SK-N-SH (cell line): ENCODE data around the gene SELENOV. TPM values are rescaled to one million over a fixed set of nuclear protein-coding genes. Genes with fewer than 3 reads are reported as not detected.

ENCODE experiments used
- CTCF ChIA-PET: fragments of 300-600, 350-600 bp; formaldehyde crosslinking; extraction: SDS; loops from one replicate; lab custom pipeline; 2021; lab: Yijun Ruan, JAX
- POLR2A ChIA-PET: fragments of 350-600 bp; sonication (Branson Sonifier 250); formaldehyde crosslinking; extraction: SDS; loops from one replicate; lab custom pipeline; 2020; ENCODE audit warnings: antibody characterized with exemption, inconsistent platforms; lab: Yijun Ruan, JAX
- DNase-seq: peaks from one replicate; pipeline ENCODE4 v3.0.0; 2012
- H2AFZ ChIP-seq: fragments of 200-600 bp; sonication (generic); 2 replicates; pipeline ENCODE4 v1.8.1; 2016; ENCODE audit warnings: antibody characterized with exemption, mild to moderate bottlenecking, low read depth
- H3F3A ChIP-seq: fragments of 200-600 bp; sonication (generic); replicated peaks from 2 replicates; pipeline ENCODE3; 2016; ENCODE audit warnings: antibody characterized with exemption, mild to moderate bottlenecking; ENCODE audit not compliant: insufficient read depth
- H3K27ac ChIP-seq, 2 experiments: fragments of 200-500 bp in 1 of 2; fragments of 200-600 bp in 1 of 2; sonication (Bioruptor generic) in 1 of 2; sonication (generic), shearing (Covaris generic) in 1 of 2; 2 replicates each; pipeline versions ENCODE4 v1.5.1 to v1.6.1; 2014 to 2016; ENCODE audit warnings: low read depth in 2 of 2, inconsistent platforms in 1 of 2, low read length in 1 of 2, mild to moderate bottlenecking in 1 of 2, mixed read lengths in 1 of 2
- H3K27me3 ChIP-seq: fragments of 200-600 bp; sonication (generic), shearing (Covaris generic); 2 replicates; pipeline ENCODE4 v1.6.1; 2016; ENCODE audit warnings: mixed run types; ENCODE audit not compliant: insufficient read depth
- H3K36me3 ChIP-seq, 2 experiments: fragments of 200-500 bp in 1 of 2; fragments of 200-600 bp in 1 of 2; sonication (Bioruptor generic) in 1 of 2; sonication (generic) in 1 of 2; replicated peaks in 1 of 2; 2 replicates each; pipeline versions ENCODE3 to v1.5.1; 2014 to 2016; ENCODE audit warnings: low read length in 1 of 2, mild to moderate bottlenecking in 1 of 2; ENCODE audit not compliant: insufficient read depth in 2 of 2, control insufficient read depth in 1 of 2
- H3K4me1 ChIP-seq, 2 experiments: fragments of 200-500 bp in 1 of 2; fragments of 200-600 bp in 1 of 2; sonication (Bioruptor generic) in 1 of 2; sonication (generic), shearing (Covaris generic) in 1 of 2; 2 replicates each; pipeline versions ENCODE4 v1.5.1 to v1.6.1; 2014 to 2016; ENCODE audit warnings: low read depth in 1 of 2, low read length in 1 of 2, mixed run types in 1 of 2; ENCODE audit not compliant: insufficient read depth in 2 of 2, control insufficient read depth in 1 of 2
- H3K4me2 ChIP-seq: fragments of 200-600 bp; sonication (generic), shearing (Covaris generic); 2 replicates; pipeline ENCODE4 v1.6.1; 2017; ENCODE audit warnings: mixed run types
- H3K4me3 ChIP-seq, 2 experiments: fragments of 200-500 bp in 1 of 2; fragments of 200-600 bp in 1 of 2; sonication (Bioruptor generic) in 1 of 2; sonication (generic), shearing (Covaris generic) in 1 of 2; 2 replicates each; pipeline versions ENCODE4 v1.5.1 to v1.8.1; 2014 to 2016; ENCODE audit warnings: low read depth in 2 of 2, inconsistent platforms in 1 of 2, low read length in 1 of 2, mild to moderate bottlenecking in 1 of 2, mixed read lengths in 1 of 2, moderate library complexity in 1 of 2
- H3K79me2 ChIP-seq: fragments of 200-600 bp; sonication (generic); 2 replicates; pipeline ENCODE4 v1.8.1; 2017; ENCODE audit warnings: mild to moderate bottlenecking; ENCODE audit not compliant: insufficient read depth
- H3K9ac ChIP-seq: fragments of 200-600 bp; sonication (generic); 2 replicates; pipeline ENCODE4 v1.6.1; 2017; ENCODE audit warnings: mixed run types
- H3K9me2 ChIP-seq: fragments of 200-600 bp; sonication (generic); 2 replicates; pipeline ENCODE4 v1.6.1; 2017; ENCODE audit warnings: mixed run types
- H3K9me3 ChIP-seq: fragments of 200-600 bp; sonication (generic); 2 replicates; pipeline ENCODE4 v1.6.1; 2017; ENCODE audit warnings: mixed run types, mild to moderate bottlenecking, moderate library complexity
- H4K20me1 ChIP-seq: fragments of 200-600 bp; sonication (generic); 2 replicates; pipeline ENCODE4 v1.6.1; 2017; ENCODE audit warnings: mild to moderate bottlenecking, mixed run types; ENCODE audit not compliant: insufficient read depth
- CHD2 ChIP-seq: fragments of 150-350 bp; IDR thresholded peaks from 2 replicates; pipeline ENCODE4 v1.6.1; 2018; ENCODE audit warnings: low read length; ENCODE audit not compliant: partially characterized antibody
- EP300 ChIP-seq, 2 experiments: IDR thresholded peaks; 2 replicates each; pipeline versions ENCODE4 v1.4.0 to v1.6.1; 2012; ENCODE audit warnings: borderline replicate concordance in 1 of 2, low read depth in 1 of 2, low read length in 1 of 2
- EZH2phosphoT487 ChIP-seq: fragments of 200-600 bp; sonication (generic); IDR thresholded peaks from 2 replicates; pipeline ENCODE4 v1.6.1; 2017; ENCODE audit warnings: low read depth, mixed run types, mild to moderate bottlenecking, antibody characterized with exemption, moderate library complexity, borderline replicate concordance
- GABPA ChIP-seq: IDR thresholded peaks from 2 replicates; pipeline ENCODE4 v1.4.0; 2012; ENCODE audit warnings: low read depth, mild to moderate bottlenecking
- JUND ChIP-seq: IDR thresholded peaks from 2 replicates; pipeline ENCODE4 v1.4.0; 2012
- MEF2A ChIP-seq: IDR thresholded peaks from 2 replicates; pipeline ENCODE4 v1.4.0; 2012; ENCODE audit warnings: low read depth, borderline replicate concordance
- MXI1 ChIP-seq: IDR thresholded peaks from 2 replicates; pipeline ENCODE4 v1.6.1; 2012; ENCODE audit warnings: mild to moderate bottlenecking, low read depth, low read length, improper control_type of control experiment
- NFIC ChIP-seq: IDR thresholded peaks from 2 replicates; pipeline ENCODE4 v1.4.0; 2012; ENCODE audit warnings: borderline replicate concordance
- NRF1 ChIP-seq: IDR thresholded peaks from 2 replicates; pipeline ENCODE4 v1.6.1; 2012; ENCODE audit warnings: low read depth, mild to moderate bottlenecking, low read length
- POLR2AphosphoS5 ChIP-seq: IDR thresholded peaks from 2 replicates; pipeline ENCODE4 v1.6.1; 2012; ENCODE audit warnings: low read depth, low read length
- RAD21 ChIP-seq: IDR thresholded peaks from 2 replicates; pipeline ENCODE4 v1.6.1; 2012; ENCODE audit warnings: mild to moderate bottlenecking, low read length
- RXRA ChIP-seq: IDR thresholded peaks from 2 replicates; pipeline ENCODE4 v1.4.0; 2012; ENCODE audit warnings: low read depth, mild to moderate bottlenecking, borderline replicate concordance
- TAF1 ChIP-seq: IDR thresholded peaks from 2 replicates; pipeline ENCODE4 v1.6.1; 2012; ENCODE audit warnings: low read depth, mild to moderate bottlenecking, low read length, moderate library complexity, borderline replicate concordance
- TCF12 ChIP-seq: IDR thresholded peaks from 2 replicates; pipeline ENCODE4 v1.4.0; 2012
- TEAD4 ChIP-seq: IDR thresholded peaks from 2 replicates; pipeline ENCODE4 v1.4.0; 2012; ENCODE audit warnings: mild to moderate bottlenecking, borderline replicate concordance; ENCODE audit not compliant: insufficient read depth
- YY1 ChIP-seq: IDR thresholded peaks from 2 replicates; pipeline ENCODE4 v1.4.0; 2012; ENCODE audit warnings: low read depth, mild to moderate bottlenecking
- WGBS: methylation state at CpG from one replicate; pipeline ENCODE4 v1.1.6; 2017; ENCODE audit warnings: low lambda C conversion rate; 5-methylcytosine and 5-hydroxymethylcytosine counted together
- polyA plus RNA-seq, 3 experiments: library from polyadenylated mRNA; depleted of rRNA; stranded (reverse); fragments of >200 nt; gene quantifications; 2 replicates each; pipeline ENCODE4 v1.2.3, GENCODE V29; 2012
- TF ChIP-seq, protein P1 (sequence below): IDR thresholded peaks from 2 replicates; pipeline ENCODE4 v1.6.1; 2012; ENCODE audit warnings: mild to moderate bottlenecking, low read depth, low read length, moderate library complexity
- TF ChIP-seq, protein P2 (sequence below): IDR thresholded peaks from 2 replicates; pipeline ENCODE4 v1.4.0; 2012; ENCODE audit warnings: low read depth, borderline replicate concordance
- TF ChIP-seq, protein P3 (sequence below): fragments of 200-600 bp; sonication (generic); IDR thresholded peaks from 2 replicates; pipeline ENCODE4 v1.6.1; 2017; ENCODE audit warnings: antibody characterized with exemption, mild to moderate bottlenecking, moderate library complexity
- TF ChIP-seq, protein P4 (sequence below): fragments of 150-350 bp; IDR thresholded peaks from 2 replicates; pipeline ENCODE4 v1.6.1; 2017; ENCODE audit warnings: antibody characterized with exemption, low read length, low read depth, borderline replicate concordance
- TF ChIP-seq, protein P5 (sequence below): fragments of 150-350 bp; IDR thresholded peaks from 2 replicates; pipeline ENCODE4 v1.6.1; 2016; ENCODE audit warnings: mild to moderate bottlenecking, low read depth, low read length
- TF ChIP-seq, protein P6 (sequence below): IDR thresholded peaks from 2 replicates; pipeline ENCODE4 v1.4.0; 2012; ENCODE audit warnings: low read depth

Gene SELENOV
- polyA plus RNA-seq, 1 of the 3 experiments (the other 2 are of a cell fraction) = 0.08 TPM

DNA sequence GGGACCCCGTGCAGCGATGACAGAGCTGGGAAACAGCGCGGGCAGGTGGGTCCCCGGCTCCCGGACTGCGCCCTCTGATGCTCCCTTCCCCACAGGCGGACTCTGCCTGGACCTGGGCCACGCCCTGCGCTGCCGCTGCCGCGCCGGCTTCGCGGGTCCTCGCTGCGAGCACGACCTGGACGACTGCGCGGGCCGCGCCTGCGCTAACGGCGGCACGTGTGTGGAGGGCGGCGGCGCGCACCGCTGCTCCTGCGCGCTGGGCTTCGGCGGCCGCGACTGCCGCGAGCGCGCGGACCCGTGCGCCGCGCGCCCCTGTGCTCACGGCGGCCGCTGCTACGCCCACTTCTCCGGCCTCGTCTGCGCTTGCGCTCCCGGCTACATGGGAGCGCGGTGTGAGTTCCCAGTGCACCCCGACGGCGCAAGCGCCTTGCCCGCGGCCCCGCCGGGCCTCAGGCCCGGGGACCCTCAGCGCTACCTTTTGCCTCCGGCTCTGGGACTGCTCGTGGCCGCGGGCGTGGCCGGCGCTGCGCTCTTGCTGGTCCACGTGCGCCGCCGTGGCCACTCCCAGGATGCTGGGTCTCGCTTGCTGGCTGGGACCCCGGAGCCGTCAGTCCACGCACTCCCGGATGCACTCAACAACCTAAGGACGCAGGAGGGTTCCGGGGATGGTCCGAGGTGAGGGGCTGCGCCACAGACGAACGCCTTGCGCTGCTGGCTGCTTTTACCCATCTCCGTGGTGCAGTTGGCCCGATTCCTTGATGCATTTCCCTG lies 7.8 kb upstream of the SELENOV start:
- DNase-seq = peak; percentile 96
- ChIA-PET CTCF (interaction anchor here (0.9 to 3.0 kb wide), 4 partner anchors 8 to 26 kb away, joined by 3 to 19 read pairs (median 4); partner anchors contain the start of genes DLL3, EID2B and SELENOV), POLR2A (interaction anchor here (1.3 kb wide), 1 partner anchor 71 kb away, joined by 6 read pairs; the partner anchor contains the start of gene RPS16)
- H3K36me3 ChIP-seq = no peaks in the 10 kb centered on the region
- H3K9me2 ChIP-seq = no peaks in the 10 kb centered on the region
- H3F3A ChIP-seq = no peaks in the 10 kb centered on the region
- 18% methylated on average over 20 of the region's 96 CpGs for WGBS
- no peaks in the 10 kb centered on the region for H3K79me2 ChIP-seq
- no peaks in the 10 kb centered on the region for H4K20me1 ChIP-seq
- H3K4me3 ChIP-seq = peak overlapping the region; percentile 64 to 76
- peaks cover 0 to 5% of the 10 kb centered on the region in 2 experiments; a peak in 1 of 4 replicates for H3K4me1 ChIP-seq
- H2AFZ ChIP-seq = peak overlapping the region; percentile 84
- no peaks in the 10 kb centered on the region for H3K9me3 ChIP-seq
- H3K27ac ChIP-seq = peak overlapping the region in 1 of 2 experiments; percentile 5; a peak in 1 of 4 replicates
- peak overlapping the region; percentile 53 for H3K9ac ChIP-seq
- H3K27me3 ChIP-seq = no peaks in the 10 kb centered on the region
- peak overlapping the region; percentile 83 for H3K4me2 ChIP-seq
- no peak for TF ChIP-seq RXRA
- no peak for TF ChIP-seq TEAD4
- TF ChIP-seq, protein P1, sequence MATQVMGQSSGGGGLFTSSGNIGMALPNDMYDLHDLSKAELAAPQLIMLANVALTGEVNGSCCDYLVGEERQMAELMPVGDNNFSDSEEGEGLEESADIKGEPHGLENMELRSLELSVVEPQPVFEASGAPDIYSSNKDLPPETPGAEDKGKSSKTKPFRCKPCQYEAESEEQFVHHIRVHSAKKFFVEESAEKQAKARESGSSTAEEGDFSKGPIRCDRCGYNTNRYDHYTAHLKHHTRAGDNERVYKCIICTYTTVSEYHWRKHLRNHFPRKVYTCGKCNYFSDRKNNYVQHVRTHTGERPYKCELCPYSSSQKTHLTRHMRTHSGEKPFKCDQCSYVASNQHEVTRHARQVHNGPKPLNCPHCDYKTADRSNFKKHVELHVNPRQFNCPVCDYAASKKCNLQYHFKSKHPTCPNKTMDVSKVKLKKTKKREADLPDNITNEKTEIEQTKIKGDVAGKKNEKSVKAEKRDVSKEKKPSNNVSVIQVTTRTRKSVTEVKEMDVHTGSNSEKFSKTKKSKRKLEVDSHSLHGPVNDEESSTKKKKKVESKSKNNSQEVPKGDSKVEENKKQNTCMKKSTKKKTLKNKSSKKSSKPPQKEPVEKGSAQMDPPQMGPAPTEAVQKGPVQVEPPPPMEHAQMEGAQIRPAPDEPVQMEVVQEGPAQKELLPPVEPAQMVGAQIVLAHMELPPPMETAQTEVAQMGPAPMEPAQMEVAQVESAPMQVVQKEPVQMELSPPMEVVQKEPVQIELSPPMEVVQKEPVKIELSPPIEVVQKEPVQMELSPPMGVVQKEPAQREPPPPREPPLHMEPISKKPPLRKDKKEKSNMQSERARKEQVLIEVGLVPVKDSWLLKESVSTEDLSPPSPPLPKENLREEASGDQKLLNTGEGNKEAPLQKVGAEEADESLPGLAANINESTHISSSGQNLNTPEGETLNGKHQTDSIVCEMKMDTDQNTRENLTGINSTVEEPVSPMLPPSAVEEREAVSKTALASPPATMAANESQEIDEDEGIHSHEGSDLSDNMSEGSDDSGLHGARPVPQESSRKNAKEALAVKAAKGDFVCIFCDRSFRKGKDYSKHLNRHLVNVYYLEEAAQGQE = no peak
- TF ChIP-seq, protein P2, sequence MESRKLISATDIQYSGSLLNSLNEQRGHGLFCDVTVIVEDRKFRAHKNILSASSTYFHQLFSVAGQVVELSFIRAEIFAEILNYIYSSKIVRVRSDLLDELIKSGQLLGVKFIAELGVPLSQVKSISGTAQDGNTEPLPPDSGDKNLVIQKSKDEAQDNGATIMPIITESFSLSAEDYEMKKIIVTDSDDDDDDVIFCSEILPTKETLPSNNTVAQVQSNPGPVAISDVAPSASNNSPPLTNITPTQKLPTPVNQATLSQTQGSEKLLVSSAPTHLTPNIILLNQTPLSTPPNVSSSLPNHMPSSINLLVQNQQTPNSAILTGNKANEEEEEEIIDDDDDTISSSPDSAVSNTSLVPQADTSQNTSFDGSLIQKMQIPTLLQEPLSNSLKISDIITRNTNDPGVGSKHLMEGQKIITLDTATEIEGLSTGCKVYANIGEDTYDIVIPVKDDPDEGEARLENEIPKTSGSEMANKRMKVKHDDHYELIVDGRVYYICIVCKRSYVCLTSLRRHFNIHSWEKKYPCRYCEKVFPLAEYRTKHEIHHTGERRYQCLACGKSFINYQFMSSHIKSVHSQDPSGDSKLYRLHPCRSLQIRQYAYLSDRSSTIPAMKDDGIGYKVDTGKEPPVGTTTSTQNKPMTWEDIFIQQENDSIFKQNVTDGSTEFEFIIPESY = no peak
- no peak for TF ChIP-seq EZH2phosphoT487
- peak; percentile 18; the same call in 1 of the 2 replicates for TF ChIP-seq TAF1
- no peak for TF ChIP-seq EP300 (IDR thresholded peaks at IDR 0.05; ENCODE audit: borderline replicate concordance in 1 of 2, low read depth in 1 of 2, low read length in 1 of 2)
- TF ChIP-seq MXI1 = peak; percentile 81
- no peak for TF ChIP-seq MEF2A
- TF ChIP-seq GABPA = no peak
- TF ChIP-seq, protein P3, sequence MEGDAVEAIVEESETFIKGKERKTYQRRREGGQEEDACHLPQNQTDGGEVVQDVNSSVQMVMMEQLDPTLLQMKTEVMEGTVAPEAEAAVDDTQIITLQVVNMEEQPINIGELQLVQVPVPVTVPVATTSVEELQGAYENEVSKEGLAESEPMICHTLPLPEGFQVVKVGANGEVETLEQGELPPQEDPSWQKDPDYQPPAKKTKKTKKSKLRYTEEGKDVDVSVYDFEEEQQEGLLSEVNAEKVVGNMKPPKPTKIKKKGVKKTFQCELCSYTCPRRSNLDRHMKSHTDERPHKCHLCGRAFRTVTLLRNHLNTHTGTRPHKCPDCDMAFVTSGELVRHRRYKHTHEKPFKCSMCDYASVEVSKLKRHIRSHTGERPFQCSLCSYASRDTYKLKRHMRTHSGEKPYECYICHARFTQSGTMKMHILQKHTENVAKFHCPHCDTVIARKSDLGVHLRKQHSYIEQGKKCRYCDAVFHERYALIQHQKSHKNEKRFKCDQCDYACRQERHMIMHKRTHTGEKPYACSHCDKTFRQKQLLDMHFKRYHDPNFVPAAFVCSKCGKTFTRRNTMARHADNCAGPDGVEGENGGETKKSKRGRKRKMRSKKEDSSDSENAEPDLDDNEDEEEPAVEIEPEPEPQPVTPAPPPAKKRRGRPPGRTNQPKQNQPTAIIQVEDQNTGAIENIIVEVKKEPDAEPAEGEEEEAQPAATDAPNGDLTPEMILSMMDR = no peak
- TF ChIP-seq RAD21 = no peak
- TF ChIP-seq JUND = no peak
- TF ChIP-seq, protein P4, sequence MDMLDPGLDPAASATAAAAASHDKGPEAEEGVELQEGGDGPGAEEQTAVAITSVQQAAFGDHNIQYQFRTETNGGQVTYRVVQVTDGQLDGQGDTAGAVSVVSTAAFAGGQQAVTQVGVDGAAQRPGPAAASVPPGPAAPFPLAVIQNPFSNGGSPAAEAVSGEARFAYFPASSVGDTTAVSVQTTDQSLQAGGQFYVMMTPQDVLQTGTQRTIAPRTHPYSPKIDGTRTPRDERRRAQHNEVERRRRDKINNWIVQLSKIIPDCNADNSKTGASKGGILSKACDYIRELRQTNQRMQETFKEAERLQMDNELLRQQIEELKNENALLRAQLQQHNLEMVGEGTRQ = peak; percentile 23; the same call in 1 of the 2 replicates
- TF ChIP-seq CHD2 = no peak
- no peak for TF ChIP-seq TCF12
- TF ChIP-seq, protein P5, sequence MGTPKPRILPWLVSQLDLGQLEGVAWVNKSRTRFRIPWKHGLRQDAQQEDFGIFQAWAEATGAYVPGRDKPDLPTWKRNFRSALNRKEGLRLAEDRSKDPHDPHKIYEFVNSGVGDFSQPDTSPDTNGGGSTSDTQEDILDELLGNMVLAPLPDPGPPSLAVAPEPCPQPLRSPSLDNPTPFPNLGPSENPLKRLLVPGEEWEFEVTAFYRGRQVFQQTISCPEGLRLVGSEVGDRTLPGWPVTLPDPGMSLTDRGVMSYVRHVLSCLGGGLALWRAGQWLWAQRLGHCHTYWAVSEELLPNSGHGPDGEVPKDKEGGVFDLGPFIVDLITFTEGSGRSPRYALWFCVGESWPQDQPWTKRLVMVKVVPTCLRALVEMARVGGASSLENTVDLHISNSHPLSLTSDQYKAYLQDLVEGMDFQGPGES = no peak
- peak; percentile 52; the same call in 1 of the 2 replicates for TF ChIP-seq POLR2AphosphoS5
- TF ChIP-seq NFIC = no peak
- TF ChIP-seq NRF1 = peak; percentile 79
- no peak for TF ChIP-seq YY1
- TF ChIP-seq, protein P6, sequence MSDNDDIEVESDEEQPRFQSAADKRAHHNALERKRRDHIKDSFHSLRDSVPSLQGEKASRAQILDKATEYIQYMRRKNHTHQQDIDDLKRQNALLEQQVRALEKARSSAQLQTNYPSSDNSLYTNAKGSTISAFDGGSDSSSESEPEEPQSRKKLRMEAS = peak; percentile 98
